ENCODE results near the gene SLC7A4. TPM values are rescaled to one million over a fixed set of nuclear protein-coding genes. Genes with fewer than 3 reads are reported as not detected.

Gene SLC7A4
- total and polyA plus RNA-seq, 2 donors (not counting 1 experiment from before 2014, with no cell fraction given), result not detected

- peaks cover 3% of the 10 kb centered on the region for H3K27me3 Mint-ChIP-seq
- Histone ChIP-seq H3K27me3 (replicated peaks in 1 of 4; ENCODE audit: control extremely low read depth in 1 of 4, control insufficient read depth in 3 of 4, insufficient read depth in 4 of 4, low read length in 3 of 4) (peaks cover 0 to 3% (median 0%) of the 10 kb centered on the region in 4 experiments), H3K79me2 (ENCODE audit: control insufficient read depth, insufficient read depth, low read length) (peaks cover 18% of the 10 kb centered on the region), H3K27ac (ENCODE audit: low read length in 2 of 2) (no peak overlapping the region), H3K4me2 (replicated peaks; ENCODE audit: low read depth, low read length, poor library complexity, severe bottlenecking) (peak overlapping the region; percentile 59), H4K20me1 (ENCODE audit: control insufficient read depth, insufficient read depth, low read length, poor library complexity, severe bottlenecking) (no peaks in the 10 kb centered on the region), H3K9ac (ENCODE audit: low read length) (peak overlapping the region; percentile 11), H3K36me3 (replicated peaks in 1 of 2; ENCODE audit: control extremely low read depth in 1 of 2, control insufficient read depth in 1 of 2, extremely low read depth in 1 of 2, insufficient read depth in 2 of 2, low read length in 1 of 2) (no peaks in the 10 kb centered on the region), H3K4me1 (ENCODE audit: control insufficient read depth in 2 of 2, insufficient read depth in 2 of 2, low read length in 2 of 2) (peaks cover 24 to 34% of the 10 kb centered on the region in 2 donors), H3K9me3 (ENCODE audit: control extremely low read depth in 1 of 3, control insufficient read depth in 2 of 3, insufficient read depth in 1 of 3, low read length in 2 of 3) (peaks cover 0 to 22% (median 8%) of the 10 kb centered on the region in 3 donors), H3K4me3 (ENCODE audit: control extremely low read depth in 1 of 5, extremely low read depth in 1 of 5, insufficient read depth in 1 of 5, low read depth in 2 of 5, low read length in 4 of 5) (peak overlapping the region in 2 of 5 experiments; percentile 5 to 23), H2AFZ (ENCODE audit: insufficient read depth, low read depth, low read length, poor library complexity, severe bottlenecking) (peak overlapping the region; percentile 29)
- ChIA-PET POLR2A (no interaction called here), CTCF (interaction anchor here (0.7 kb wide), 1 partner anchor 19 kb away, joined by 3 read pairs; no protein-coding TSS in a partner anchor)
- peak overlapping the region; percentile 84 for H3K27ac Mint-ChIP-seq
- H3K9me3 Mint-ChIP-seq (ENCODE audit: insufficient read depth), result no peaks in the 10 kb centered on the region
- intact Hi-C loops (cut with micrococcal nuclease), result no loop called here
- peak overlapping the region; percentile 81 for H3K4me3 Mint-ChIP-seq
- ATAC-seq (ENCODE audit: low read depth) (peak; percentile 44), DNase-seq (peak; percentile 81)
- TF ChIP-seq EZH2 (IDR thresholded peaks at IDR 0.05; ENCODE audit: borderline replicate concordance, insufficient read depth, low read depth, low read length, poor library complexity, severe bottlenecking), result no peak
- TF ChIP-seq CTCF (IDR thresholded peaks at IDR 0.05), result no peak
- WGBS (ENCODE audit: insufficient coverage), result 17% methylated on average over 23 of the region's 39 CpGs
- H3K4me1 Mint-ChIP-seq, result peaks cover 36% of the 10 kb centered on the region
These were observed 53.0 kb downstream of the SLC7A4 start for GRCh38 chr22:20979243-20979809.

Small RNA genes lying within 50 kb of the gene (small RNA-seq; reads per million reads assigned to genes)
- not detected for gene MIR649 (ENCODE audit: insufficient read length, low read depth, low replicate concordance)

Other genes starting within 250 kb of the SLC7A4 start
- 149 and 156 TPM in 2 replicates for gene PI4KA, start 173.8 kb downstream of the SLC7A4 start, total RNA-seq
- 64.9 and 85.9 TPM in 2 replicates for gene PI4KA, start 173.8 kb downstream of the SLC7A4 start, polyA plus RNA-seq
- 17.4 and 18.8 TPM in 2 replicates for gene SNAP29, start 173.6 kb downstream of the SLC7A4 start, total RNA-seq
- 7.8 and 13.4 TPM in 2 replicates for gene SNAP29, start 173.6 kb downstream of the SLC7A4 start, polyA plus RNA-seq
- 75.3 and 76.7 TPM in 2 replicates for gene CRKL, start 115.2 kb downstream of the SLC7A4 start, total RNA-seq
- 13.5 and 17.1 TPM in 2 replicates for gene CRKL, start 115.2 kb downstream of the SLC7A4 start, polyA plus RNA-seq
- 3.0 and 4.5 TPM in 2 replicates for gene AIFM3, start 65.3 kb downstream of the SLC7A4 start, total RNA-seq
- gene AIFM3, start 65.3 kb downstream of the SLC7A4 start, polyA plus RNA-seq, result 6.0 and 7.5 TPM in 2 replicates
- 94.8 and 104 TPM in 2 replicates for gene LZTR1, start 50.3 kb downstream of the SLC7A4 start, total RNA-seq
- gene LZTR1, start 50.3 kb downstream of the SLC7A4 start, polyA plus RNA-seq, result 75.7 and 78.2 TPM in 2 replicates
- gene THAP7, start 30.4 kb downstream of the SLC7A4 start, total RNA-seq, result 37.7 and 43.1 TPM in 2 replicates
- gene THAP7, start 30.4 kb downstream of the SLC7A4 start, polyA plus RNA-seq, result 65.9 and 70.1 TPM in 2 replicates
- gene P2RX6, start 17.4 kb downstream of the SLC7A4 start, total RNA-seq, result 0.49 and 0.83 TPM in 2 replicates
- gene P2RX6, start 17.4 kb downstream of the SLC7A4 start, polyA plus RNA-seq, result 0.35 and 0.79 TPM in 2 replicates
- 0.12 and 0.17 TPM in 2 replicates for gene LRRC74B, start 13.4 kb upstream of the SLC7A4 start, total RNA-seq
- 0.01 TPM in 1 of 2 replicates, not detected in the other for gene LRRC74B, start 13.4 kb upstream of the SLC7A4 start, polyA plus RNA-seq

Data from B cell (primary cell).